Stimulated activated CD4-positive, alpha-beta T cell treated with anti-CD3 and anti-CD28 coated beads, Interleukin-4, amount 100 ng/mL, for 1 hour (primary cell): Measurements from ENCODE around the gene NEK10.
"Not testable (repeated sequence)": the region's sequence is repeated elsewhere in the genome, so short reads cannot be mapped to it uniquely, and the experiment has no call there.

Experiments
- DNase-seq: peaks from one replicate; pipeline ENCODE4 v3.0.0-alpha.2; 2020

NEK10 gene

DNA sequence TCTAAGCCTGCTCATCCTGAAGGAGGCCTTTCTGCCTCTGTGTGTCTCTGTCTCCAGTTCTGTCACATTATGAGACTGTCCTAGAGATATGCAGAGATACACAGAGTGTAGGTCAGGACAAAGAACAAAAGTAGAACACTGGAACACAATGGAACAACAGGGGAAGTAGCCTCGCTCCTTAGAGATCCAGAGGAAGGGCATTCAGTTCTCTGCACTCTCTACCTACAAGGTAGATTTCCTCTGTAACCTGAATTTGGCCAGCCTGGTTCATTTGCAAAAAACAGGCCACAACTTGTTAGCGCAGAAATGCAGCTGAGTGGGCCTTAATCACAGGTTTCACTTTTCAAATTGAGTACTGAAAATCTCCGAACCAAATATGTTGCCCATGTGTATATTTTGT is 19.4 kb downstream of the NEK10 start:
- DNase-seq = no peak

GRCh38 chr3:27345959-27346865 is 23.0 kb downstream of the NEK10 start:
- no peak for DNase-seq

DNA sequence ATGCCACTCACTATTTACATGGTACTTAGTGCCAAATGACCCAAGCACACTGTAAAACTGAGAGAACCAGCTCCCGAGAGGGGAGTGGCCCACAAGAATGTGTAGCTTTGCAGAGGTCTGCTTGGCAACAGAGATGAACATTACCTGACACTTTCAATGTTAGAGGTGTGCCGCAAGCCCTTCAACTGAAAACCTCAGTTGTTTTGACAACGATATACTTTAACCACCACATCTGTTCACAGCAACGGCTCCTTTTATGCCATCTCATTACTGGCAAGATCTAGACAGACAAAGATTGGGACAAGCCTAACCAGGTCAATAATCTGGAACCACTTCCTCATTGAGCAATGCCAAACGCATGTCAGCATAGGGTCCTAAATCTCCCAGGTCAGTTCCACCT is 23.7 kb downstream of the NEK10 start:
- DNase-seq = no peak

DNA sequence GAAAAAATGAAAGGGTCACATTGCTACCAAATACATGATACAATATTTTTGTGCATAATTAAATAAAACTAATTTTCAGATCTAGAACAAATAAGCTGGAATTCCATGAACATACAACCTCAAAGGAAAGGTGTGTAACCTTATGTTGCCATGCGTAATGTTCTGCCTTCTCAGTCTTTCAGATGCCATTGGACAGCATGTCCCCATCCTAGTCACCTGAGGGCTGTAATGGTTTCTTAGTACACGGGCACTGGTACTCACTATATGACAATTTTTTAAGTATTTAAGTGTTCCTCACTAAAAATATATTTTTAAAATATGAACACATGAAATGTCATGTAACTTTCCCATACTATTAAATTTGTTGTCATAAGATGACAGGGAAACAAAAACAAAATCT is 24.1 kb downstream of the NEK10 start:
- no peak for DNase-seq

DNA sequence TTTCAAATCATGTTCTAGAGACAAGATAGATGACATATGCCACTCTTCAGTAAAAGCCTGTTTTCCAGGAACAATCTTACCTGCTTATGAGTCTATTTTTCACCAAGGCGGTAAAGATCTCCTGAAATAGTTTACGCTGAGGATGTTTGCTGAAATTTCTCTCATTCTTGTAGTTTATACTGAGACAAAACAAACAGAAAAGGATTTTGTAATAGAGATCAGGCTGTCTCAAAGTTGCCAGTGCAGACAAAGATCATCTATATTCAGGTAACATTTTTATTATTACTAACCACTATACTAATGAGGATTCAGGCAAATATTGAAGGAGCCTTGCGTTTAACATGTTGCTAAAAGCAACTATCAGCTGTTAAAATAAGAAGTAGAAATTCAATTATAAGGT is 25.0 kb downstream of the NEK10 start:
- DNase-seq = no peak

- DNase-seq = no peak
These were observed 26.9 kb downstream of the NEK10 start for GRCh38 chr3:27342267-27342666.

GRCh38 chr3:27340534-27340933 is 28.6 kb downstream of the NEK10 start:
- no peak for DNase-seq

DNA sequence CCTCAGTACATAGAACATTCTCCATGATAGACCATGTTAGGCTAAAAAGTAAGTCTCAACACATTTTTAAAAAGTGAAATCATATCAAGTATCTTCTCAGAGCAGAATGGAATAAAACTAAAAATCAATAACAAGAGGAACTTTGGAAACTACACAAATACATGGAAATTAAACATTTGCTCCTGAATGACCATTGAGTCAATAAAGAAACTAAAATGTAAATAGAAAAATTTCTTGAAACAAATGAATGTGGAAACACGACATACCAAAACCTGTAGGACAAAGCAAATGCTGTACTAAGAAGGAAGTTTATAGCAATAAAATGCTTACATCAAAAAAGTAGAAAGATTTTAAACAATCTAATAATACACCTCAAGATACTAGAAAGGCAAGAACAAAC is 33.6 kb downstream of the NEK10 start:
- DNase-seq = no peak

GRCh38 chr3:27333843-27334242 is 35.3 kb downstream of the NEK10 start:
- DNase-seq = no peak

DNA sequence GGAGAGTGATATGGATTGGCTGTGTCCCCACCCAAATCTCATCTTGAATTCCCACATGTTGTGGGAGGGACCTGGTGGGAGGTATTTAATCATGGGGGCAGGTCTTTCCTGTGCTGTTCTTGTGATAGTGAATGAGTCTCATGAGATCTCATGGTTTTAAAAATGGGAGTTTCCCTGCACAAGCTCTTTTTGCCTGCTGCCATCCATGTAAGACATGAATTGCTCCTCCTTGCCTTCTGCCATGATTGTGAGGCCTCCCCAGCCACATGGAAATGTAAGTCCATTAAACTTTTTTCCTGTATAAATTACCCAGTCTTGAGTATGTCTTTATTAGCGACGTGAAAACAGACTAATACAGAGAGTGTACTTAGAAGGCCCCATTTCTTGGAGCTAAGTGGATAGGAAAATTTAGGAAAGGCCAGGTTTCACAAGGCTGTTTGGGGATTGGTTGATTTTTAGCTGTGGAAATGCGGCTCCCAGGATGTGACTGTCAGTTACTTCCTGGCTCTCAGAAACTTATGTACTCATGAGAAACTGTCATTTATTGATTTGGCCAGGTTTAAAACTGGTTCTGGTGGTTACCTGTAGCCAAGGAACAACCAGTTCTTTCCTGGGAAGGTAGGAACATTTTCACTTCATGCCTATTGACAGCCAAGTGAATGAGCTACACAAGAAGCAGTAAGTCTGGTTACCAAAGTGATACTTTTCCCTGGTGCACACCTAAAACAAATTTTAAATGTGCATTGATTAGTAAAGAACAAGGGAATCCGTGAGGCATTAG is 40.0 kb downstream of the NEK10 start:
- not testable (repeated sequence) for DNase-seq

- no peak for DNase-seq
These were observed 42.3 kb downstream of the NEK10 start for GRCh38 chr3:27326629-27327545.

- DNase-seq = no peak
These were observed 43.0 kb downstream of the NEK10 start for GRCh38 chr3:27326202-27326601.

- DNase-seq = no peak
These were observed 43.8 kb downstream of the NEK10 start for GRCh38 chr3:27325419-27325818.

GRCh38 chr3:27324686-27325085 is 44.5 kb downstream of the NEK10 start:
- no peak for DNase-seq

DNA sequence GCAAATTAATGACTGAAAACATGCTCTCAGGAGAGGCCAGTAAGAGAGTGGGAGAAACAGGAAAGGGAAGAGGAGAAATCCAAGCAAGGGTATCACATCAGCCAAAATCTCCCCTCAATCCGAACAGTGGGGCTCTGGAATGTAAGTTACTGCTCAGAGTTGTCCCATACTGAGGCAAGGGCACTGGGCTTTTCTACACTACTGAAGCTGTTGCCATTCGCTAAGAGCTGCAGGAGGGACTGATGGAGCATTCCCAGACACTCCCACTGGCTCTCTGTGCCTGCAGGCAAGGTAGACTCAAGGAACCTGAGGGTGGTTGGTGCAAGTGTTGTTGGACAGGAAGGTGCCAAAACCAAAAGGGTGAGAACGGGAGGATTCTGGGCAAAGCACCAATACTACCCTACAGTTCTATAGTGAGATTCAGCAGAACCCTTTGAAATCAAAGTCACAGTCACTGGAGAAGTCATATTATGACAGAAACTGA is 46.1 kb downstream of the NEK10 start:
- no peak for DNase-seq

GRCh38 chr3:27322634-27323033 is 46.5 kb downstream of the NEK10 start:
- DNase-seq = no peak

DNA sequence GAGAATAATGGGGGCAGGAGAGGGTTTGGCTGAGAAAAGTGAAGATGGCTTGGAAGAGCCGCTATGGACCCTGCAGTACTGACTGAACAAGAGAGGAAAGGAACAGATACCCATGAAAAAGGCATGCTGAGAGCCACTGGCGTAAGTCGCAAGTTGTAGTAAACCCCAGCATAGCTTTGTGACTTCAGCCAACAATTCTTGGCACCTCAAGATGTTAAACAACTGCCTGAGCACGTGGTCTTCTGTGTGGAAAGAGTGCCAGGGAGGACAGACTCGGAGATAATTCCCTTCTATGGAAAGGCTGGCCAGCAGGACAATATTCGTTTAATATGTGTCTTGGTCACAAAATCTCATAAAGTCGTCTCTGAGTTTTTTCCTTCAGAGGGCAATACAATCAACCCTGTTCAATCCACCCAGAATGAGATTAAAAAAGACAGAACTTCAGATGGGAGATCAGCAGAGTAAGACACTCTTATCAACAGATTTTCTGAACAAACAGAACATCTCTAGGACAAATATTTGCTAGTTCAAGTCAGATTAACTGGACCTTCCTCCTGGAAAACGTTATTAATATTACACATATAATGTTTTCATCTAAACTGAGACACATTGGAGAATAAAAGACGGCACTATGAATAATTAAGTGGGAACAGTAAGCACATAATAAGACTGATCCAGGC is 49.2 kb downstream of the NEK10 start:
- no peak for DNase-seq

GRCh38 chr3:27319304-27319703 is 49.9 kb downstream of the NEK10 start:
- no peak for DNase-seq

DNA sequence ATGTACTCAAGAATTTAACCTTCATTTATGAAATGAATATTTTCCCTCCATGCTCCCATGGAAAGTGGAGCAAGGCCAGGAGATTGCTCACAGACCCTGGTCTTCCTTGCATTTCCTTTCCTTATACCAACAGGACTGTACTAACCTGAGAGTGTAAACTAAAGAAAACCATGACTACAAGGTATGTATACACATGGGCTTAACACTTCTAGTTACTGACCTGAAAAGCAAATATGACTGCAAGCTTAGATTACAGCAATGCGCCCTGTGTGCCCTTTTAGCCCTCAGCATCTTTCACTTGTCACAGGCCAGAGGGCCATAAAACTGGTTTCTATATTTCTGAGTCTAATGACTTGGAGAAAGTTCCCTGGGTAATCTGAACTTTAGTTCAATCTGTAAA is 52.1 kb downstream of the NEK10 start:
- DNase-seq = no peak

DNA sequence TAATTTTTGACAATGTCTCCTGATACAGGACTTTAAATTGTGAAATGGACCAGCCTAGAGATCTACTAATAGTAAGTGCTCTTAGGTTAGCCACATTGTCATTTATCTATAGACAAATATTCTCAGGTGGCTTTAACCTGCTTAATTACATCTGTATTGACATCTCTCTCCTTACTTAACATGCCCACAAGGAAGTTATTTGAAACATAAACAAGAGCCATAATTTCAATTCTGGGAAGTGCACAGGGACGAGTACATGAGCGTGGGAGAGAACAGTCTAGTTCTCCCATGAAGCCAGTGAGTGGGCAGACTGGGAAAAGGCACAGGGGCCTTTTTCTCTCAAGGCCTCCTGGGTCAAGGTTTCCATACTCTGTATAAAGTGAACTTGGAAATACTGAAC is 54.2 kb downstream of the NEK10 start:
- no peak for DNase-seq

- no peak for DNase-seq
These were observed 57.0 kb downstream of the NEK10 start for GRCh38 chr3:27312044-27312668.

DNA sequence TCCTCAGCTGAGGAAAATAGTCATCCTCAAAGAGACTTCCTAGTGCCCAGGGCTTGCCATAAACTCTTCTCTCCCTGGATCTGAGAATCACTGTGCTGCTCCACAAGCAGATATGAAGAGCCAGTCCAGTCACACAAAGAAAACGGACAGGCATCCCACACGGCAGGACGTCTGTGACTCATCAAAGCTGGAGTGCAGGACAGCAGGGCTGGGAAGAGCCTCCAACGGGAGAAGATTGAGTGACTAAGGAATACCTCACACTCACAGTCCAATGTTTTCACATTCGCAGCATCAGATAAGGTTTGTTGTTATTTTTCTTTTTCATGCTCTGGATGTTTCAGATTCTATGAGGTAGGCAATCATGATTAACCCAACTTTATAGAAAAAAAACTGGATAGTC is 57.8 kb downstream of the NEK10 start:
- no peak for DNase-seq
